Activated CD8-positive, alpha-beta memory T cell treated with anti-CD3 and anti-CD28 coated beads for 4 hours (primary cell): ENCODE measurements around the gene GSK3B.
A peak's percentile ranks its signal among the peaks of the same experiment; 100 is the strongest.

Experiments used
- DNase-seq, 2 donors: peaks; one replicate each; pipeline ENCODE4 v3.0.0-alpha.2; 2020; ENCODE audit warnings: low read depth in 2 of 2

The GSK3B gene

DNA sequence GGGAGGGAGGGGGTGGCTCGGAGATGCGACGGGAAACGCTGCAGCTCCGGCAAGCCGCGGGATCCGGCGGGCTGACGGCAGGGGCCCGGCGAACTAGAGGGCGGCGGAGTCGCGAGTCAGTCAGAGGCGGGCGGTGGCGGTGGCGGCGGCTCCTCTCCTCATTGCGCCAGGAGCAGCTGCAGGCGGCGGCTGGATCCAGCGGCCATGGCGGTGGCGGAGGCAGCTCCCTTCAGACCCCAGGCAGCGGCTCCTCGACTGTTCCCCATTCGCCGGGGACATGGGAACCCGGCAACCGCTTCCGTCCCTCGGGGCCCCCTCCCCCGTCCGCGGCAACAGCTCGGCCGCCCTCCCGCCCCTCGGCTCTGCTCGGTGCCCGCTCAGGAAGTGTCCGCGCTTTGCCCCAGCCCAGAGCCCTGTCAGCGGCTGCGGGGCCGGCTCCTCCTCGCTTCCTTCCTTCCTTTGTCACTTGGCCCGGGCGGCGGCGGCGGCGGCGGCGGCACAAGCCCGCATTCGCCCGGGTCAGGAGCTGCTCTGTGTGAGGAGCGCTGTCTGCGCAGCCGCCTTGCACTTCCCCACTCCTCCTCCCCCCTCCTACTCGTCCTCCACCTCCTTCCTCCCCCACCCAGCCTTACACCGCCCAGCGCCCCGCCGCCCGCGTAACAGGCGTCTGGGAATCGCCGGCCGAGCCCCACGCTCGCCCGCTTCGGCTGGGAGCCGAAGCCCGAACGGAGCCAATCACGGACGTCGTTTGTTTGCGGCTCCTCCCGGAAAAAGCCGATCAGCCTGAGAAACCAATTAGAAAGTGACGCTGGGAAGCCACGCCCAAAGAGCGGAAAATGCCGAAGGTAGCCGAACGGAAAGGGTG, at the start of gene GSK3B:
Gene GSK3B, minus strand, starts transcription at position 537 of the 865 bp plus-strand sequence. CDS start 1,013 bp downstream, outside the sequence.
- DNase-seq, result peak; percentile 43 to 97

DNA sequence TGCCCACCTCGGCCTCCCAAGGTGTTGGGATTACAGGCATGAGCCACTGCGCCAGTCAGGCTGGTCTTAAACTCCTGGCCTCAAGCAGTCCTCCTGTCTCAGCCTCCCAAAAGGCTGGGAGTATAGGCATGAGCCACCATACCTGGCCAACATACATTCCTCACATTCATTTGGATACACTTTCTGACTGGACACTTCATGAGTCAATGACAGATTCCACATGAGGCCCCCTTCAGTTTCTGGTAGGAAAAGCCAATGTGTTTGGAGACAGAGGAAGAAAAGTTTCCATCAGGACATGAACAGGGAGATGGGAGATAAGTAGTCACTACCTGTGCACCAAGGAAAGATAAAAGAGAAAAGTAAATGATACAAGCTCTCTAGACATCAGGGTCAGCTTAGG, 49.4 kb upstream of the GSK3B start:
- DNase-seq, result no peak

DNA sequence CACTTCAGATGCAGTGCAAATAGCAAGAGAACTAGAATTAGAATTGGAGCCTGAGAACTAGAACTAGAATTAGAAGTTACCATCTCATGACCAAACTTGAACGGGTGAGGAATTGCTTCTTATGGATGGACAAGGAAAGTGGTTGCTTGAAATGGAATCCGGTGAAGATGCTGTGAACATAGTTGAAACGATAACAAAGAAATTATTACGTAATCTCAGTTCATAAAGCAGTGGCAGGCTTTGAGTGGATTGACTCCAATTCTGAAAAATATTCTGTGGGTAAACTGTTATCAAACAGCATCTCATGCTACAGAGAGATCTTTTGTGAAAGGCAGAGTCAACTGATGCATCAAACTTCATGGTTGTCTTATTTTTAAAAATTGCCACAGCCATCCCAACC, 48.0 kb upstream of the GSK3B start:
- no peak for DNase-seq

DNA sequence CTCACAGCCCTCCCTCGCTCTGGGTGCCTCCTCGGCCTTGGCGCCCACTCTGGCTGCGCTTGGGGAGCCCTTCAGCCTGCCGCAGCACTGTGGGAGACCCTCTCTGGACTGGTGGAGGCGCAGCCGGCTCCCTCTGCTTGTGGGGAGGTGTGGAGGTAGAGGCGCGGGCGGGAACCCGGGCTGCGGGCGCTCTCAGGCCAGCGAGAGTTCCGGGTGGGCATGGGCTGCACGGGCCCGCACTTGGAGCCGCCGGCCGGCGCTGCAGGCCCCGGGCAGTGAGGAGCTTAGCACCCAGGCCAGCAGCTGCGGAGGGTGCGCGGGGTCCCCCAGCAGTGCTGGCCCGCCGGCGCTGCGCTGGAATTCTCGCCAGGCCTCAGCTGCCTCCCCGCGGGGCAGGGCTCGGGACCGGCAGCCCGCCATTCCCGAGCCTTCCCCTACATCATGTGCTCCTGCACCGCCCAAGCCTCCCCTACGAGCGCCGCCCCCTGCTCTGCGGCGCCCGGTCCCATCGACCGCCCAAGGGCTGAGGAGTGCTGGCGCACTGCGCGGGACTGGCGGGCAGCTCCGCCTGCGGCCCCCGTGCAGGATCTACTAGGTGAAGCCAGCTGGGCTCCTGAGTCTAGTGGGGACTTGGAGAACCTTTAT, 46.0 kb upstream of the GSK3B start:
- DNase-seq, result no peak

DNA sequence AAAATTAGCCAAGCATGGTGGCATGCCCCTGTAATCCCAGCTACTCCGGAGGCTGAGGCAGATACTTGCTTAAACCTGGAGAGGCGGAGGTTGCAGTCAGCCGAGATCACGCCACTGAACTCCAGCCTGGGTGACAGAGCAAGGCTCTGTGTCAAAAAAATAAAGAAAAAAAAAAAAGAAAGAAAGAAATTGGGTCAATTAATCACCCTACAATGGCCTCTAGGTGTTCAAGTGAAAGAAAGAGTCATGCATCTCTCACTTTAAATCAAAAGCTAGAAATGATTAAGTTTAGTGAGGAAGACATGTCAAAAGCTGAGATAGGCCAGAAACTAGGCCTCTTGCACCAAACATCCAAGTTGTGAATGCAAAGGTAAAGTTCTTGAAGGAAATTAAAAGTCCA, 44.9 kb upstream of the GSK3B start:
- DNase-seq, result no peak

DNA sequence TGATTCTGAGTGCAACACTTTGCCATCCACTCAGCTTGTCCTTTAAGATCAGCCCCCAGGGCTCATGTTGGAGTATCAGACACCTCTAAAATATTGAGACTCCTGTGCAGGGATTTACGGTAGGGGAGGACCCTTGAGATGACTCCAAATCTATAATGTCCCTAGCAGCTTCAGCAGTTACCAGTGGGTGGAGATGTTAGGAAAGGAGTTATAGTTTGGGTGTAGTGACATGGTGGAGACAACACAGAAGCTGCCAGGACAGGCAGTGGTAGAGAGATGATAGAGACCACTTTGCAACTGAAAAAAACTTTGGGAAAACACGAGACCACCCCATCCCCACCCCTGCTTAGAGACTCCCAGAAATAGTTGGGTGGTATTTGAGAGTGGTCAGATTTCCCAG, 43.3 kb upstream of the GSK3B start:
- no peak for DNase-seq

DNA sequence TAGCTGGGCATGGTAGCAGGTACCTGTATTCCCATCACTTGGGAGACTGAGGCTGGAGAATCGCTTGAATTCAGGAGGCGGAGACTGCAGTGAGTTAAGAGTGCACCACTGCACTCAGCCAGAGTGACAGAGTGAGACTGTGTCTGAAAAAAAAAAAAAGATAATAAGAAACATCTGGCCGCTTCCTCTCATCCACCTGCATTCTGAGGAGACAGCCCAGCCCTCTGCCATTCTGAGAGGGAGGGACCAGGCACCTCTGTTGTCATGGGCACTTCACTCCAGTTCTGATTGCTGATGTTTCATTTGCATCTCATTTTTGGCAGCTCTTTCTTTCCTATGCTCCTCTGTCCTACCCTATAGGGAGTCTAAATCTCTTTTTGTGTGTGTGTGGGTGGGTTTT, 36.4 kb upstream of the GSK3B start:
- no peak for DNase-seq

DNA sequence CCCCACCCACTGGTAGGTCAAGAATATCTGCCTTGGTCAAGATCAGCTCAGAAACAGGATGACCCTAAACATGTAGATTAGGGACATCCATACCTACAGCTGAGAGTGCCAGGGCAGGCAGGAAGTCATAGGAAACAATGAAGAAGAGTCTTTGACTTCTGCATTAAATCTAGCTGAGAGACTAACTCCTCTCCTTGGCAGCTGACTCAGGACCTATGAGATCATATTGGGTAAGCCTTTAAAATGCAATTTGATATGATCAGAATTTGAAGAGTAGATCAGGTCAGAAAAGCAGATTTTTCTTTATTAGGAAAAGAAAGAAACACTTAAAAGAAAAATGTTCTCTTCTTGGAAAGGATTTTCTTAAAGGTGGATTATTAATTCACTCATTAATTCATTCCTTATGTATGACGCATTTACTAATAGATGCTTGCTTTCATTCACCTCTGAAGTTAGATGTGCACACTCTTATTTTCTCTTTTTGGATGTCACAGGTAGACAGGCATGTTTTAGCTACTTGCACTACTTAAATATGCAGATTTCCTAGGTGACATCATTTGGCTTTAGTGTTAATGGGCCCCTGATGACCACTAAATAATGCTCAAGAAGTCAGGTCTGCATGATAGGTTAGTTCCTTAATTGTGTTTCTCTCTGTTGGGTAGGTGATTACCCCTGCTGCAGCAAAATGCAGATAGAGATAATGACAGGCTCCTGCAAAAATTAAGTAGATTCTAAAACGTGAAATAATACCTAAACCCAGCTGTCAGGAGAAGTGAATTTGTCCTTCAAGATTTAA, 35.7 kb upstream of the GSK3B start:
- DNase-seq, result no peak

DNA sequence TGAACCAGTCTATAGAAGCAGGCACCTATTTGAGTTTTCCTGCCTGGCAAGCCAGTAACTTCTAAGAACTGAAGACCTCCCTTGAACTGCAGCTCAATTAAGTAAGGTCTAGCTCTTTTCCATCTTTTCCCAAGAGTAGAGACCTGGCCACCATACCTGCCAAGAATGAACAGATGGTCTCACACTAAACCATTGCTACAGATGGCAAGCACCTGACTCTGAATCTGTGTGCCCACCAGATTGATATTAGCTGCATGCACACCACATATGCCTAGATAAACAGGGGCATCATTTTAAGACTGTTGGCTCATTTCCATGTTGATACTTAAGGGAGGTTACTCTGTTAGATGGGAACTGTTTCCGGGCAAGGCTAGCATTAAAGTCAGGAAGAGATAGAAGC, 34.8 kb upstream of the GSK3B start:
- no peak for DNase-seq

DNA sequence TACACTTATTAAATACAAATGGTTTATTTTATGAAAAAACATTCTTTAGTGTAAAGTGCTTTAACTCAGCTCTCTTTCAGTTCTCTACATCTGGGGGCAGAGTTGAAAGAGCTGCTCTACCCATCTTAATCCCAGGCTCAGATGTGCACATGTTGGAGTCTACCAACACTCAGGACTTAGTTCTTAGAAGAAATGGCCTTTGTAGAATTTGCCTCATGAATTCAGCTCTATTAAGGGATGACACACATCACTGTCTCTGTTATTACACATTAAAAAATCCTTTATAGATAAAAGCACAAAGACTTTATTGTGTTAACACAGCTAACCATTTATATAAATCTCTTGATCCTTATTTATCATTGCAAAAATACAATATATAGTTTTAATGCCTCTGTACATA, 31.7 kb upstream of the GSK3B start:
- DNase-seq, result no peak

DNA sequence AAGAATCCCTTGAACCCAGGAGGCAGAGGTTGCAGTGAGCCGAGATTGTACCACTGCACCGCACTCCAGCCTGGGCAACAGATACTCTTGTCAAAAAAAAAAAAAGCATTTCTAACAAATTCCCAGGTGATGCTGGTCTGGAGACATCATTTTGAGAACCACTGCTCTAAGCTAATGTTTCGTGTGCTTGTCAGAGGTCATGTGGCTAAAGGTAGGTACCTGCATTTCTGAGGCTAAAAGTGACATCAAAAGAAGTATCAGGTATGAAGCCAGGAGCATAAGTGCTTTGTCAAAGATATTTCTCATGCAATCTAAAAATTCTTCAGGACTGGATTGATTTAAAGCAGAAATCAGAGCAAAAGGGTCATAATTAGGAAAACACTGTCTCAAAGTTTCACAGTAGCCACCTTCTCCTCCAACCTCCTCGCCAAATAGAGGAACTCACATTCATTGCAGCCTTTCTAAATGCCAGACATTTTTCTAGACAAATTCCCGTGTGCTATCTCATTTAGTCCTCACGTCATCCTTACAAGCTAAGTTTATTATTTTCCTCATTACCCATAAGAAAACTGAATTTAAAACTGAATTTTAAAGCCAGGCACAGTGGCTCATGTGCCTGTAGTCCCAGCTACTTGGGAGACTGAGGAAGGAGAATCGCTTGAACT, 25.7 kb upstream of the GSK3B start:
- no peak for DNase-seq

DNA sequence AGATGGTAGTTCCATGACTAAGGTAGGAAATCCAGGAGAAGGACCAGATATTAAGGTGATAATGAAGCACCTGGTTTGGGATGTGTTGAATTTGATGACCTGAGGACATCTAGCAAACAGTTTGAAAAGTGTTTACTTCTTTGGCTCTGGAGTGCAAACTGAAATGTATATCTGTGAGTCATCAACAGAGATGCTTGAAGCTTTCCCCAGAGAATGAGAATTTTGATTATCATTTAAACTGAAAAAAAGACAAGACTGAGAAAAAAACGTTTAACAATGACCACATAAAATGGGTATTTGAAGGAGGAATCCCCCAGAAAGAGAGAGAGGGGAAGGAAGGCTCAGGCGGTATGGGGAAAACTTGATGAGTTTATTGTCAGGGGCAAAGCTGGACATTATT, 20.7 kb upstream of the GSK3B start:
- DNase-seq, result no peak

DNA sequence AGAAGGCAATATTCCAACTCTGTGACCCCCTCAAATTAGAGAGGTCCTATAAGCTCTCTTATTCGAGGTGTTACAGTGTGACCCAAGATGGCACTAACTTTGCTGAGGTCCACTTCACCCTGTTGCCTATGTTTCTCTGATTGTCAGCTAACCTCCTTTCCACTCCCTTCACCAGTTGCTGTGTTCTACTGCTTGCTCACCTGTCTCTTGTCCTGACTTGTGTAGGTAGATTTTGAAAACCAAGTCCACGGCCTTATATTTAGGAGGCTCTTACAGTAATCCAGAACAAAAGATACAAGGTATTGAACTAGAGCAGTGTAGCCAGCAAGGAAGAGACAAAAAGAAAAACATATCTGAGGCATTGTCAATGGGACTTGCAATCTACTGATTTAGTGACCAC, 20.1 kb upstream of the GSK3B start:
- no peak for DNase-seq

DNA sequence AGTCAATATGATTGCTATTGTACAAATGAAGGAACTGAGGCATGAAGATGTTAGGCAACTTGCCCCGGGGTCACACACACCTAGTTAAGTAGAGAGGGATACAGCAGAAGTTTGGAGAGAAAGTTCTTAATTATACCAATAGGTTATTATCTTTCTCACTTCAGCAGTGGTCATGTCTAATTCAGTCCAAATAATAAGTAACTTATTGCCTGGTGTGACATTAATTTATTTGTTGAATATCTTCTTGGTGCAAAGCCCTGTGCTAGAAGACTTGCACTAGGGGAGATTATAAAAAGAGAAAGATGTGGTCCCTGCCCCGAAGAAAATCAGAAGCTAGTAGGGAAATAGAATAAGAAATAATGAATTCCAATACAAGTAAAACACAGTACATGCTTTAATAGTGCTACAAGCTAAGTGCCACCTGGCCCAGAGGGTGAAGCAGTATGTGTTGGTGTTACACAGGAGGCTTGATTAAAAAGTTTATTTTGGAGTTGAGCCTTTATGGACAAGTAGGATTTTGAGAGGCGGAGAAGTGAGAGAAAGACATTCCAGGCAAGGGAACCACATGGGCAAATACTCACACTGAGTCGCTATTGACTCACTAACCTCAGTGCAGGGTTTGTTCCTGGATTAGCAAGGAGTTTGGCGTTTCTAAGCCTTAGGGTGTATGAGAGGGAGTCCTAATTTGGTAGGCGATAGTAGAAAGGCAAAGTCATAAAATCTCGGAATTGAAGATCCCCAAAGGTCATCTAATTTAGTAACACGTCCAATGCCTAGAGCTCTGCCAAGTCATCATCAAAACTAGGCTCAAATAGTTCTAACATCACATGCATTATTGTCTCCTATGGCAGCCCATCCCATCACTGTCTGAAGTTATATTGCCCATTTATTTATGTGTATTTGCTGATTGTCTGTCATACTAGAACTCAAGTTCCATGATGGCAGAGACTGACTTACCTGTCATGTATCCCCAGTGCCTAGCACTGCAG, 19.2 kb upstream of the GSK3B start:
- no peak for DNase-seq

DNA sequence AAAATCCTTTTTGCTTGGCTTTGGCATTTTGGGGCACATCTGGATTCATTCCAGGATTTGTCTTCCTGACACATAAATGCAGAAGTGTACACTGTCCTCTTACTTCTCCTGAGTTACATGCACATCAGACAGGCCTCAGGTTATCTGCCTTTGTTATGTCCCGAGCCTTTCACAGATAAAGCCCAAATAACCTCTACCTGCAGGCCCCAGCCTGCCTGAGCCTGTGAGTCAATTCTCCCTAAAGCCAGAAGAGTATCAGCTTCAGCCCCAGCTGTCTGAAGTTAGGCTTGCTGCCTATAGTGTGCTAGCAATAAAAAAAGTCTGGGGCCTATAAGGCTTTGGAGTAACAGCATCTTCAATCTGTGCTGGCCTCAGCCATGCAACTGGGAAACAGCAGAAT, 17.7 kb upstream of the GSK3B start:
- no peak for DNase-seq

DNA sequence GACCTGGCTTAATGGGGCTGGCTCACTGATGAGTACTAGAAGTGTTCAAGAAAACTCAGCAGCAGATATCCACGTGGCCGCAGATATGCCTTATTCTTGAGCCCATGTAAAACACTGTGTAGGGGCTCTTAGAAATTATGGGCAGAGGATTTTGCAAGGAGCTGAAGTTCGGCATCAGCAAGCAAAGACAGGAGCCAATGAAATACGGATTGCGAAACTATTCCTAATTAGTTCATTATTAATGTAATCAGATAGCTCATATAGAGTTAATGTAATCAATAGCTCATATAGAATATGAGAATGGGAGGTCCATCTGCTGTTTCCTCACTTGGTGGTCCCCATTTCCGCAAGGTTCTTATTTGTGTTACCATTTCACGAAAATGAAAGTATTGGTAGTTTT, 9.0 kb upstream of the GSK3B start:
- no peak for DNase-seq

DNA sequence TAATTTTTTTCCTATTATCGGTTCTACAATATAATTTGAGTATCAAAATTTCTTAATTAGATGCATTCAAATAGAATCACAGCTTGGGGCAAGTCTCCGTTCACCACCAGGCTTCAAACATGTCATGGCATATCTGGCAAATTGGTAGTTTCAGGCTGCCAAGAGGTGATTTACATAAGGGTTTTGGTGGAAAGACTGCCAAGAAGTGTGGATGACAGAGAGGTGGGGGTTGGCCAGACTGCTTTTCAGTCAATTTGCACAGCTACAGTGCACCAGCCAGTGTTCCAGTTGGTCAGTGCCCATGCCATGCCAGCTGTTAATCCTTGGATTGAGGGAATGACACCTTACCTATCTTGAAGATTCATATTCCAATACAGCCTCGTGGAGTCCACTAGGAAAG, 8.4 kb upstream of the GSK3B start:
- DNase-seq, result no peak

DNA sequence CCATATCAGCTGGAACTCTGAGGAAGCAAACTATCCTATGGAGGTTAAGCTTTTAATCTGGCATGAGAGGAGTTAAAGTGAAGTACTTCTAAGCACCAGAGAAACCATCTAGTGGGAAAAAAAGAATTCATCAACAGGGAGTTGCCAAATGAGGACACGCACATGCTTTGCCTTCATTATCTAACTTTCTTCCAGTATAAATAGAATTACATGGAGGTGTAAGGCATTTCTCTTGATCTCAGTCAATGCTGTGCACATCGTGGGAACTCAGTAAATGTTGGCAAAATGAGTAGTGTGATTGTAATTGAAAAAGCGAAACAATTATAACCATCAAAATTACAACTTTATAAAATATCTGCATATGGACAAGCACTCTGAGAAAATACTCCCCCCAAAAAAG, 8.0 kb upstream of the GSK3B start:
- no peak for DNase-seq

DNA sequence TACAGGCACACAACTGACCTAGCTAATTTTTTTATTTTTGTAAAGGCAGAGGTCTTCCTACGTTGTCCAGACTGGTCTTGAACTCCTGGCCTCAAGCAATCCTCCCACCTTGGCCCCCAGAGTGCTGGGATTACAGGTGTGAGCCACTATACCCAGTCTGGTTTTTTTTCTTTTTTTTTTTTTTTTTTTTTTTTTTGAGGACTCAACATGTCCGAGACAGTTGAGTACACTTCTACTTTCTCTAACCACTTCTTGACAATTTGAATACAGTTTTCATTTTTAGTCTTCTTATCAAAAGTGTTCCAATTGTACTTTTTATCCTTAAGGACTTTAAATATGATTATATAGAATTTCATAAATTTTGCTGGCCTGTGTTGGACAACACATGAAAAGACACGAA, 7.4 kb upstream of the GSK3B start:
- no peak for DNase-seq

DNA sequence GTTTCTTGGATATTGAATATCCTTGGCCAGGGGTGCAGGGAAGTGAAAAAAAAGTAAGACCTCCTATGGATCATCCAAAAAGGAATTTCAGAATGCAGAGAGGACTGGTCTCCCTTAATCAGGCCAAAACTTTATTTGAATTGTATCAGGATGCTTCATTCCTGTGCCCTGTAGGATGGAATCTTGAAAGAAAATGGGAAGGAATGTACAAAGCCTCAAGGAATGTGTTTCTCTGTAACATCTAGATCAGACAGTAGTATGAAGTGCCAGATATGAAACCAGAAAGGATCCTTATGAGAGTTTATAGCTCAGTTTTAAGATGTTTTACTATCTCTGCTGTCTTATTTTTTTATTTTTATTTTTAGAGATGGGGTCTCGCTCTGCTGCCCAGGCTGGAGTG, 6.5 kb upstream of the GSK3B start:
- no peak for DNase-seq

DNA sequence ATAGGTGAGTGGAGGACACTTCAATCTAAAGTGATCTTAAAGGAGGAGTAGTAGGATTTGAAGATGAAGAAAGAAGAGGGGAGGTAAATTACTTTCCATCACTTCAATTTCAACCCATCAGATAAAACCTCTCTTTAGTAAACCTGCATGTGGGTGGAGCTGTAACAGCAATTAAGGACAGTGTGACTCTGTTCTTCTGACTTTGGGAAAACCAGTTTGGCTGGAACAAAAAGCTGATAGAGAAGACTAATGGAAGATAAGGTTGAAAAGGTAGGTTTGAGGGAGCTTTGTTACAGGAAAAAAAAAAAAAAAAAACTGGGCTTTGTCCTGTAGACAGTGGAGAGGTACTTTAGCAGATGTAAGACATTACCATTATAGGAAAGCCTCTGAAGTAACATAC, 4.5 kb upstream of the GSK3B start:
- no peak for DNase-seq
